Stimulated activated CD8-positive, alpha-beta memory T cell treated with anti-CD3 and anti-CD28 coated beads, Interleukin-4, amount 100 ng/mL, for 4 hours (primary cell): ENCODE data around the gene SNRNP70.
"Not testable (repeated sequence)": the region's sequence is repeated elsewhere in the genome, so short reads cannot be mapped to it uniquely, and the experiment has no call there.

ENCODE experiments used
- DNase-seq, 2 donors: peaks; one replicate each; pipeline ENCODE4 v3.0.0-alpha.2; 2020; ENCODE audit warnings: low read depth in 2 of 2, low spot score in 1 of 2

Gene SNRNP70

GRCh38 chr19:49118565-49119410 is 33.5 kb downstream of the SNRNP70 start, which contains the start of gene C19orf73:
C19orf73 (minus strand) TSS chr19:49119143; CDS start chr19:49119022, 121 bp downstream.
- peak; percentile 81 to 90 for DNase-seq

- no peak for DNase-seq
Observed at GRCh38 chr19:49119411-49120324, 34.4 kb downstream of the SNRNP70 start, which contains the start of gene PPFIA3. PPFIA3 (plus strand) TSS chr19:49119544; CDS start chr19:49127874, 8,330 bp downstream.

- DNase-seq: no peak
Observed at GRCh38 chr19:49120325-49120683, 35.1 kb downstream of the SNRNP70 start.

- DNase-seq: no peak
Observed at GRCh38 chr19:49120868-49121267, 35.6 kb downstream of the SNRNP70 start.

GRCh38 chr19:49121841-49122240 is 36.6 kb downstream of the SNRNP70 start:
- DNase-seq: not testable (repeated sequence)

- DNase-seq: not testable (repeated sequence)
Observed at GRCh38 chr19:49123285-49123684, 38.0 kb downstream of the SNRNP70 start.

- no peak for DNase-seq
Observed at GRCh38 chr19:49125025-49125731, 39.9 kb downstream of the SNRNP70 start.

- DNase-seq: no peak
Observed at GRCh38 chr19:49126575-49126974, 41.3 kb downstream of the SNRNP70 start.

GRCh38 chr19:49127225-49127624 is 42.0 kb downstream of the SNRNP70 start:
- not testable (repeated sequence) for DNase-seq

- peak; percentile 86 for DNase-seq
Observed at GRCh38 chr19:49127674-49128544, 42.7 kb downstream of the SNRNP70 start.

- DNase-seq: no peak
Observed at GRCh38 chr19:49128545-49129237, 43.4 kb downstream of the SNRNP70 start.

- no peak for DNase-seq
Observed at GRCh38 chr19:49129238-49129583, 44.0 kb downstream of the SNRNP70 start.

GRCh38 chr19:49130325-49130724 is 45.1 kb downstream of the SNRNP70 start:
- no peak for DNase-seq

GRCh38 chr19:49132974-49133609 is 47.8 kb downstream of the SNRNP70 start:
- no peak for DNase-seq

GRCh38 chr19:49133621-49134454 is 48.6 kb downstream of the SNRNP70 start:
- DNase-seq: no peak

- no peak for DNase-seq
Observed at GRCh38 chr19:49135686-49136085, 50.4 kb downstream of the SNRNP70 start.

- DNase-seq: no peak
Observed at GRCh38 chr19:49136771-49137171, 51.5 kb downstream of the SNRNP70 start.

- DNase-seq: no peak
Observed at GRCh38 chr19:49140951-49141350, 55.7 kb downstream of the SNRNP70 start.
